SK-N-MC (cell line): ENCODE results near the gene POLH.

ENCODE experiments used
- EZH2 ChIP-seq: fragments of 200-600 bp; sonication (generic); IDR thresholded peaks from one replicate; pipeline ENCODE4 v1.6.1; 2017; ENCODE audit warnings: antibody characterized with exemption
- POLR2AphosphoS5 ChIP-seq: IDR thresholded peaks from 2 replicates; pipeline ENCODE4 v1.6.1; 2012; ENCODE audit warnings: mild to moderate bottlenecking, low read depth, low read length, borderline replicate concordance

- TF ChIP-seq EZH2 (no peak), POLR2AphosphoS5 (no peak)
Measured at GRCh38 chr6:43540507-43540906, 35.5 kb upstream of the POLH start.
